ENCODE measurements around the gene MSI2.

The MSI2 gene

GRCh38 chr17:57395721-57396321, 139.5 kb downstream of the MSI2 start:
- no peak for DNase-seq
- peaks cover 3% of the 10 kb centered on the region; the same call in 1 of the 2 replicates for H3K9me3 ChIP-seq
- H3K36me3 ChIP-seq = peaks cover 15% of the 10 kb centered on the region
- H3K4me3 ChIP-seq (ENCODE audit: low read depth, low read length) = no peak overlapping the region
- no peaks in the 10 kb centered on the region for H3K27me3 ChIP-seq
- no peaks in the 10 kb centered on the region for H3K4me1 ChIP-seq
- no peak for TF ChIP-seq CTCF (IDR thresholded peaks at IDR 0.05; ENCODE audit: low read depth, low read length)

- peaks cover 22% of the 10 kb centered on the region for H3K36me3 ChIP-seq
- H3K4me3 ChIP-seq (ENCODE audit: low read depth, low read length) = no peak overlapping the region
- no peaks in the 10 kb centered on the region for H3K27me3 ChIP-seq
- no peak for DNase-seq
- peaks cover 3% of the 10 kb centered on the region; the same call in 1 of the 2 replicates for H3K9me3 ChIP-seq
- no peaks in the 10 kb centered on the region for H3K4me1 ChIP-seq
- TF ChIP-seq CTCF (IDR thresholded peaks at IDR 0.05; ENCODE audit: low read depth, low read length) = no peak
Observed at GRCh38 chr17:57396511-57396921, 140.2 kb downstream of the MSI2 start.

GRCh38 chr17:57397402-57397801, 141.1 kb downstream of the MSI2 start:
- TF ChIP-seq CTCF (IDR thresholded peaks at IDR 0.05; ENCODE audit: low read depth, low read length) = no peak
- DNase-seq = no peak
- Histone ChIP-seq H3K4me3 (ENCODE audit: low read depth, low read length) (no peak overlapping the region), H3K36me3 (peaks cover 31% of the 10 kb centered on the region), H3K4me1 (no peaks in the 10 kb centered on the region), H3K27me3 (no peaks in the 10 kb centered on the region), H3K9me3 (peaks cover 3% of the 10 kb centered on the region; the same call in 1 of the 2 replicates)

- no peaks in the 10 kb centered on the region for H3K27me3 ChIP-seq
- TF ChIP-seq CTCF (IDR thresholded peaks at IDR 0.05; ENCODE audit: low read depth, low read length) = 0 out of 2 replicates have a peak, but pooled peaks have one; percentile 13
- no peak overlapping the region for H3K4me3 ChIP-seq (ENCODE audit: low read depth, low read length)
- H3K36me3 ChIP-seq = peaks cover 35% of the 10 kb centered on the region
- no peaks in the 10 kb centered on the region for H3K4me1 ChIP-seq
- no peaks in the 10 kb centered on the region for H3K9me3 ChIP-seq
- DNase-seq = no peak
Observed at GRCh38 chr17:57399690-57400089, 143.4 kb downstream of the MSI2 start.

GRCh38 chr17:57400648-57401047, 144.3 kb downstream of the MSI2 start:
- Histone ChIP-seq H3K4me1 (no peaks in the 10 kb centered on the region; the same call in 1 of the 2 replicates), H3K27me3 (no peaks in the 10 kb centered on the region), H3K36me3 (peaks cover 36% of the 10 kb centered on the region), H3K4me3 (ENCODE audit: low read depth, low read length) (no peak overlapping the region), H3K9me3 (no peaks in the 10 kb centered on the region)
- no peak for DNase-seq
- TF ChIP-seq CTCF (IDR thresholded peaks at IDR 0.05; ENCODE audit: low read depth, low read length) = no peak
